NCI-H526 (cell line): ENCODE measurements around the gene AKAP9.
"Not testable (repeated sequence)": the region's sequence is repeated elsewhere in the genome, so short reads cannot be mapped to it uniquely, and the experiment has no call there.

Source experiments
- DNase-seq, 2 experiments: peaks; one replicate each; lab custom pipeline; 2025; lab: John Stamatoyannopoulos, UW

The AKAP9 gene

DNA sequence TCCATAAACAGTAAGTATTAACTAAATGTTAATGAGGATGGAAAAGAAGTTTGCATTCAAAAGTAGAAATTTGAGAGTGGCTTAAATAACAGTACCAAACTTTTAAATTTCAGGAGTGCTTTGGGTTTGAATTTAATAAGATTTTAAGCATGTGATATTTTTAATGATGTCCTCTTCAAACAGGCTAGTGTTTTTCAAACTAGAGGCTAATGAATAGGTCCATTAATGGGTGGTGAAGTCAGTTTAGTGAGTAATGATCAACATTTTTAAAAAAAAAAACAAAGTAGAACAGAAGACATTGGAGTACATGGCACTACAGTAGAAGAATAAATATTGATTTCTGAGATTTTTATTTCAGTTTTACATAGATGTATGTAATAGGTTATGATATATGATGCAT is 72.9 kb downstream of the AKAP9 start:
- DNase-seq = no peak

DNA sequence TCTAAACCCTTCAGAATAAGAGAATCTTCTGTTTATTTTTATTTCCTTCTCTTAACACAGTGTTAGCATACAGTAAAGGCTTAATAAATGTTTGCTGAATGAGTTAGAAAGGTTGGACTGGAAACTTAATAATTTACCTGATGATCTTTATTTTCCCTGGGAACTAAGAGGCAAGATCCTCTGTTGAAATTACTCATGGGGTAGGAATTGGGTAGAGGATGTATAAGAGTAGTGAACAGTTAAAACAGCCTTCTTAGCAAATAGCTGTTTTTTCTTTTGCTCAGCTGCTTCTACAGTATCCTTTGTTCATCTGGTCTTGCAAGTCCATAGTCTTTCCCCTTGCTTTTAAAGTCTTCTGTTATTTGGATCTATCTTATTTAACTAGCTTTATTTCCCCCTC is 80.0 kb downstream of the AKAP9 start:
- DNase-seq = no peak

DNA sequence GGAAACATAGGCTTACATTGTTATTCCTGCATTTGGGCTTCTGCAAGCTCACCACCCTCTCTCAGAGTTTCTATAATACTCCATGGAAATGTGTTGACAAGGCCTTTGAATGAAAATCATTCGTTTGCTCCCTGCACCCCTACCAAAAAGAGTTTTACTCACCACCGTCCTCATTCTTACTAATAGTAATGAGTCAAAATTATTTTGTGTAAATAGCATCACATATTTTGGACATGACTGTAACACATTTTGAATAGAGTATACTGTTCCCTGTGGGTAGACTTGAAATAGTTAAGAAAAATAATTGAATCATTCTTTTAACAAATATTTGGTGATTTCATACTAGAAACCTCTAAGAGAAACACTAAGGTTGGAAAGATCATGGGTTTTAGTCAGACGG is 84.6 kb downstream of the AKAP9 start:
- DNase-seq = no peak

DNA sequence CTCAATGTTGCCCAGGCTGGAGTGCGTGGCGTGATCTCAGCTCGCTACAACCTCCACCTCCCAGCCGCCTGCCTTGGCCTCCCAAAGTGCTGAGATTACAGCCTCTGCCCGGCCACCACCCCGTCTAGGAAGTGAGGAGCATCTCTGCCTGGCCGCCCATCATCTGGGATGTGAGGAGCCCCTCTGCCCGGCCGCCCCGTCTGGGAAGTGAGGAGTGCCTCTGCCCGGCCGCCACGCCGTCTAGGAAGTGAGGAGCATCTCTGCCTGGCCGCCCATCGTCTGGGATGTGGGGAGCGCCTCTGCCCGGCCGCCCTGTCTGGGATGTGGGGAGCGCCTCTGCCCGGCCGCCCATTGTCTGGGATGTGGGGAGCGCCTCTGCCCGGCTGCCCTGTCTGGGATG is 86.0 kb downstream of the AKAP9 start:
- DNase-seq = not testable (repeated sequence)

DNA sequence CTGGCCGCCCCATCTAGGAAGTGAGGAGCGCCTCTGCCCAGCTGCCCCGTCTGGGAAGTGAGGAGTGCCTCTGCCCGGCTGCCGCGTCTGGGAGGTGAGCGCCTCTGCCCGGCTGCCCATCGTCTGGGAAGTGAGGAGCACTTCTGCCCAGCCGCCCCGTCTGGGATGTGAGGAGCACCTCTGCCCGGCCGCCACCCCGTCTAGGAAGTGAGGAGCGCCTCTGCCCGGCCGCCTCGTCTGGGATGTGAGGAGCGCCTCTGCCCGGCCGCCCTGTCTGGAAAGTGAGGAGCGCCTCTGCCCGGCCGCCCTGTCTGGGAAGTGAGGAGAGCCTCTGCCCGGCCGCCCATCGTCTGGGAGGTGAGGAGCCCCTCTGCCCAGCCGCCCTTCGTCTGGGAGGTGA is 86.5 kb downstream of the AKAP9 start:
- DNase-seq = not testable (repeated sequence)

DNA sequence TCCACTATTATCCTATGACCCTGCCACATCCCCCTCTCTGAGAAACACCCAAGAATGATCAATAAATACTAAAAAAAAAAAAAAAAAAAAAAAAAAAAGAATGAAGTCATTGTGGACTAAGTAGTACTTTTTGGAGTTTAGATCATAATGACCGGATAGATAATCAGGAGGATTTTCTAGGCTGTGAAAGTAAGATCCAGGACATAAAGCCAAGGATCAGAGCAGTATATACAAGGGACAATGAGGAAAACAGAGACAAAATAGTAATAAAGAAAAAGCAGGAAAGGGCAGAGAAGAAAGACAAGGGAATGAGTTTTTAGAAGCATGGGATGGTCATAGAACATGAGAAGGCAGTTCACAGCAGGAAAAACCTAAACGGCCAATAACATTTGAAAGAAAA is 87.6 kb downstream of the AKAP9 start:
- no peak for DNase-seq

DNA sequence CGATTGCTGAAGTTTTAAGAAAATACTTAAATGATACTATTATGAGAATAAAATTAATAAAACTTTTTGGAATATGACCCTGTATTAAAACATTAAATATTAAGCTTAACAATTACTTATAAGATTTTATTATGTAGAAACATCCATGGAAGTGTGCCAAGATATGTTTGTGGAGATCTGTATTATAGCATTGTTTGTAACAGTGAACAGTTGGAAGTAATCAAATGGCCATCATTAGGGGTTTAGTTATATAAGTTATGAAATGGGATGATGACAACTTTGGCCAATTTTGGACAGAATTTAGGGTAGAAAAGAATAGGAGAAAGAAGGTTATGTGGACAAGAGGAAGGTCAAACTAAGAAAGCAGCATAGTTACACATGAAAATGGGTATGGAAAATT is 88.0 kb downstream of the AKAP9 start:
- no peak for DNase-seq

DNA sequence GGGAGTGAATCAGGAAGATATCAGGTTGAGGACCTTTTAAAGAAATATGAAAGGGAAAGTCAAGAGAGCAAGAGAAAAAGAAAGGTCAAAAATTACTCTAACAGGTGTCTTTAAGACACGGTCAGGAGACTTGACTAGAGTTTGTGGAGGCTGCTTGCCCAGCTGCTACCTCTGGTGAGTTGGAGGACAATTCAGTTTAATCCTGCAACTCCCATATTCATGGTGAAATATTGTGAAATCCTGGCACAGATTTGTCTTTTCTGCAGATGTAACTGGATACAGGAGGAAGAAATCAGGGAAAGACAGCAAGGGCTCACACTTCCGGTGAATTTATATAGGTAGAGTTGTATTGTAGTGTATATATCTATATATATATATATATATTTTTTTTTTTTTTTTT is 93.5 kb downstream of the AKAP9 start:
- DNase-seq = no peak

DNA sequence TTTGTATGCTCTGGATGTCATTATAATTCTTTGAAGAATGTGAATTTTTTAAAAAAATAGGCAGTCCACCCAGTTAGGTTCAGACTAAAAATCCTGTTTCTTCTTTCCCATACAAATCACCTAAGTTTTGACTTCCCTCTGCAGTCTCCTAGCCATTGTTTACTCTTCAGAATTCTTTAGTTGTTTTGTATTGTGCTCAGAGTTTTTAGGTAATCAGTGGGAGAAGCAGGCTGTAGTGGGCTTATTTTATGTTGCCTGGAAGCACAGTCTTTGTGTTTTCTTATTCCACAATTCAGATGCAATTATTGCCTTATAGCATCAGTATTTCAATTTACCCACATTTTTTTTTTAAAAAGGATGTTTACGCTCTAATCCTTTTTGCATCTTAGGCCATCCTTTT is 94.9 kb downstream of the AKAP9 start:
- DNase-seq = no peak

DNA sequence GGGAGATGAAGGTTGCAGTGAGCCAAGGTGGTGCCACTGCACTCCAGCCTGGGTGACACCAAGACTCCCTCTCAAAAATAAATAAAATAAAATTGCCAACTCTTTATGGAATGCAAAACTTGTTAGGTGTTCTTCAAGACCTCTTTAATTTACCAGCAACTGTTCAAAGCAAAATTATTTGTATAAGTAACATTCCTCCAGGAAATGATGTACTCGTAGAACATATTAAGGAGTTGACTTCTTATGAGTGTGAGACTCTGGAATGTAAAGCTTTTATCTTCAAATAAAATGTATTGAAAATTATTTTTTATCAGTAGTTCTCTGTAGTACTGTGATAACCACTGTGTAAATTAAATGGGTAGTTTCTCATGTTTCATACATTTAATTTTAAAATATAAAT is 99.2 kb downstream of the AKAP9 start:
- no peak for DNase-seq

DNA sequence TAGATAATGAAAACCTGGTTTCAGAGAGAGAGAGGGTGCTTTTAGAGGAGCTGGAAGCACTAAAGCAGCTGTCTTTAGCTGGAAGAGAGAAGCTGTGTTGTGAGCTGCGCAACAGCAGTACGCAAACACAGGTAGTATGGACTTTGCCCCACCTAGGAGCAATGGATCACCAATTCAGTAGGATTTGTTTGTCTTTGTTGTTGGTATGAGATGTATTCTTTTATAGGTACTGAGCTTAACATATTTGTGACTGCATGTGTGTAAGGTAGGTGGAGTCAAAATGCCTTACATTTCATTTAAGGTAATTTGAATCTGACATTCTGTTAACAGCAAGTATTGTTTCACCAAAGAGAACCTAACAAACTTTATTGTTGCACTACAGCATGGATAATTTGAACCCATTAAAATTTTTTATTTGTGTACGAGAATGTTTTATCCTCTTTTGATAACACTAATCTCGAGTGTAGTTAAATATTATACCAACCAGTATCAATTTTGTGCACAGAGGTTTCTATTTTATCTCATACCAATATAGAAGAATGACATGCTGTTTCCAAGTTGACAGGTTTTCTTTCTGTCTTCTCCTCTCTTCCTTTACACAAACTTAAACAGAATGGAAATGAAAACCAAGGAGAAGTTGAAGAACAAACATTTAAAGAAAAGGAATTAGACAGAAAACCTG is 101.5 kb downstream of the AKAP9 start:
- peak; percentile 65 to 79 for DNase-seq

DNA sequence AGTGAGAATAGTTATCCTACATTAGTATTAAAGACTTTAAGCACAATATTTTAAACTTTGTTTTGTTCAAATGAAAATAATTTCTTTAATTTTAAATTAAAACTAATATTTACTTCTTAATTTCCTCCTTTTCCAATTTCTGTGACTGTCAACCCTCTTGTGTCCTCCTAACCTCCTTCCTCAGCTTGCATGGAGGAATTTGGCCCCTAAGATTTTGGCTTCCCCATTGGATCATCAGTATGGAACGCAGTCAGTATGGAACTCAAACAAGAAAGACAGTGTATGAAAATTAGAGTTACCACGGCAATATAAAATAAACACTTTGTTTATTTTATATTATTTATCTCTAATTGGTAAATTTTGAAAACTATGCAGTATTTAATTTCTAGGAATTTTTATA is 102.4 kb downstream of the AKAP9 start:
- no peak for DNase-seq

DNA sequence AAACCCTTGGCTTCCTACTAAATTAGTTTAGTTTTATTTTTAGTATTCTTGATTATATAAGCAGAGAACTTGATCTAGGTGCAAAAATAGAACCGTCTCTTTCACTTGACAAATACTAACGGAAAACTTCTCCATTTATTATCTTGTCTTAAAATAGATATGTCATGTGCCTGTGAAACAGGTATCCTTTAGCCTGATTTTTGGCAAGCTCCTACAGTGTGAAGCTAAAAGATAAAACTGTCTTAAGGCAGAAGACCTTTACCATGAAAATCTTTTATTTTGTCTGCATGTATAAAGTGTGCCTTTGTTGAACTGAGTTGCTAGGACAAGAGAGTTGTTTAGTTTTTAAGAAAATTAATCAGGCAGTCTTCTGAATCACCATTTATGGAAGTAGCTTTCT is 103.0 kb downstream of the AKAP9 start:
- DNase-seq = no peak

DNA sequence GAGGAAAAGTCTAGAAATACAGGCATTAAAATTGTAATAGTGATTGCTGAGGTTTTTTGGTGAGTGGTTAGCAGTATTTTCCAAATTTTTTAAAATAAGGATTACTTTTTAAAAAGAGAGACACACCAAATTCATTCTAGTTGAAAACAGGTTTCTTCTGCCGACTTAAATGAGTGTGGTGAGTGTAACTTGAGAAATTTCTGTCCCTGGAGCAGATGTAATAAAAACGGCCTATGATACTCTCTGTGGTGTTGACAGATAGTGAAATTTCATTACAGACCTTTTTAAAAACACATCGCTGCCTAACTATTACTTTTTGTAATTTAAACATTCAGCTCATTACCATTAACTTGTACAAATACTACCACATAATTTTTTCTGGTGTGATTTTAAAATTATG is 103.5 kb downstream of the AKAP9 start:
- DNase-seq = peak; percentile 8 to 20

DNA sequence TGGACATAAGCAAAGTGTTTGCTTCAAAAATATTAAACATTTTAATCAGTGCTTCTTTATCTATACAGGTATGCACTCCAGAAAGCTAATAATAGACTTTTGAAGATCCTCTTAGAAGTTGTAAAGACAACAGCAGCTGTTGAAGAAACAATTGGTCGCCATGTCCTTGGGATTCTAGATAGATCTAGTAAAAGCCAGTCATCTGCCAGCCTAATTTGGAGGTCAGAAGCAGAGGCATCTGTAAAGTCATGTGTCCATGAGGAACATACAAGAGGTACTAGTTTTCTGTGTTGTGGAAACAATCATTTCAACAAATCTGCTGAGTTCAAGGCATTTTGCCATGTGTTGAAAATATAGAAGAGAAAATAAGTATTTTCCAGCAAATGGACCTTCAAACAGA is 104.3 kb downstream of the AKAP9 start:
- no peak for DNase-seq

DNA sequence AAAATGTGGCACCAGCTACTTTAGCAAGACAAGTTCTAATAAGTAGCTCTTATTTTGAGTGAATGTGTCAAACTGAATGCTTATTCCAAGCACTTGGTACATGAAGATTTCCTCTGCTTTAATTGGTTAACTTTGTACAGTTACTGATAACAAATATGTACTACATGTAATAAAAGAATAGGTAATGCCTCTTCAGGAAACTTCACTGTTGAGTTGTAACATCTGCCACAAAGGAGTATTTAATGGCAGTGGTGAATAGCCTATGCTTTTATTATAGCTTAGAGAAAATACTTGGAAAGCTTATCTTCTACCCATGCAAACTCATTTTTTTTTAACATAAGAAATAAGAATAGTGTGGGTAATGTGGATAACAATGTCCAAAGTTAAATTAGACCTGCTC is 111.0 kb downstream of the AKAP9 start:
- DNase-seq = no peak

DNA sequence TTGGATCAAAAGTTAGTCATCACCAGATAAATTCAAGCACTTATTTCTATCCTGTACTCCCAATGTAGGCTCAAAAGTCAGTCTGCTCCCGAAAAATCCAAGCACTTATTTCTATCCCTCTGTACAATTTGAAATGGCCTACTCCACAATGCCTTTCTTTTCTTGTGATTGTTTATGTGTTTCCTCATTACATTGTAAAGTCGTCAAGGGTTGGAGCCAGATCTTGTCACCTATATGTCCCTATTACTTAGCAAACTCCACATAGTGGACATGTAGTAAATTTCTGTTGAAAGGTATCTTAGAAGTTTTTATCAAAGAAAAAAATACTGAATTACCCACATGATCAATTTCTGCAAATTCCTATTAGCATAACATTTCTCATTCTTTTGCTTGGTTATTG is 111.5 kb downstream of the AKAP9 start:
- DNase-seq = no peak

DNA sequence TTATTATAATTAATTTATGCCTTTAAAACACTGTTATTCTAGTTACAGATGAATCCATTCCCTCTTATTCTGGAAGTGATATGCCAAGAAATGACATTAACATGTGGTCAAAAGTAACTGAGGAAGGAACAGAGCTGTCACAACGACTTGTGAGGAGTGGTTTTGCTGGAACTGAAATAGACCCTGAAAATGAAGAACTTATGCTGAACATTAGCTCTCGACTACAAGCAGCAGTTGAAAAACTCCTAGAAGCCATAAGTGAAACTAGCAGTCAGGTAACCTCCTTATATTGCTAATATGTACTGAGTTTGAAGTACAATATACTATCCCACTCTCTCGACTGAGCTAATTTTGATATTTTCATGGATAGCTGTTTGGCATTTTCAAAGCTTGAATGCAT is 112.0 kb downstream of the AKAP9 start:
- DNase-seq = no peak

DNA sequence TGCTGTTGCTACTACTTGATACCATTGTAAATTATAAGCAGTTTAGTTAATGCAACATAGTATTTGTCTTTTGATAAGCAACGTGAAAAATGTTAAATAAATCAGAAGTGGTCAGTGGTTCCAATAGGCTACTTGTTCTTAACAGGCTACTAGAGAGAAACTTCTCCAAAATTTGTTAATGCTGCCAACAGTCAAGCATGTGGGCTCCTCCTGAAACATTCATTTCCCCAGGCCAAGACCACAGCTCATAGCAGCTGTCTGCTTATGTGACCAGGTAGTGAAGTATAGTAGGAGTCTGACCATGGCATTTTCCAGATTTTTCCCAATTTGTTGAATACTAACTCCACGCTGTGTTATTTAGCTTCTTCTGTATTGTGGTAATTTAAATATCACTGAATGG is 112.7 kb downstream of the AKAP9 start:
- no peak for DNase-seq

DNA sequence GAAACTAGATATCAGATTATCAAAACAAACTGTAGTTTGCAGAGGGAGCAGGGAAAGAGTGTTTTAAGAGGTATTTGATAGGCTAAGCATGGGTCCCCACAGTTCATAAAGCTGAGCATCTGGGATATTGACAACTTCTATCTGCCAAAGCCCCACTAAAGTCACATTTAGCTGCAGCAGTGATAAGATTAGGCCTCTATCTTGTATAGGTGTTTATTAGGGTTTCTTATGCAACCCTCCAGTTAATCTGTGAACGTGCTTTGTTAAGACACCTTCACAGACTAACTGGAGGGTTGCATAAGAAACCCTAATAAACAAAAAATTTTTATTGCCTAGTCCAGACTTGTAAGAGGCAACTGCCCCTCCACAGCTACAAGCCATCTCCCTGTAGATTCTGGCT is 115.6 kb downstream of the AKAP9 start:
- DNase-seq = no peak

DNA sequence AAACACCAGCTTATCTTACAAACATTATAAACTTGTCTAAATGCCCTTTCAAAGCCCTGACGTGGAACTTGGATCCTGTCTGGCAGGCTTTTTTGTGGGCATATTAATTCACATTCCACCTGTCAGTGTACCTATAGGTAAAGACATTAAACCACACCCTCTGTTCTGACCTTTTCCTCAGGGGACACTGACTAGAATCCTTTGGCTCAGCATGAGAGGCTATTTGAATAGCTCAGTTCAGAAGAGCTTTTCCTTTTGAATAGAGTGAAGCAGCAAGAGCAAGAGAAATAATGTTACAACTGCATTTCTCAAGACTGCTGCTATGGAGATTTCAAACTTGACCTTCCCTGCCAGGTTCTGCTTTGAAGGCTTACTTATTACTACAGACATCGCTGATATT is 116.7 kb downstream of the AKAP9 start:
- DNase-seq = peak; percentile 95 to 96

DNA sequence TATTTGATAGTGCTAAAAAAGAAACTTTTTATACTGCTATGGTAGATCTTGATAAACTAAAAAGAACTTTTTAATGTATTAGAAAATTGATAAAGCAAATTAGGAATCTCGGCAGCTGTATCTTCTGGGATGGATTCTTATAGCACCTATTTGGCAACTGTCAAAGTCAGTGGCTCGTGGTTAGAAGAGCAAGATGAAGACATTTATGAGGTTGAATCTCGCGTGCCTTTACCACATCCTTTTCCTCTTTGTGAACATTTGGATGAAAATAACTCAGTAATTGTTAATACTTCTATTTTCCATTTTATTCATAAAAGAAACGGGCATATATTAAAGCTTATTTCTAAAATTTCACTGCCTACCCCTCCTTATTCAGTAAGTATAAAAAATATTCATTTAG is 117.4 kb downstream of the AKAP9 start:
- DNase-seq = no peak

DNA sequence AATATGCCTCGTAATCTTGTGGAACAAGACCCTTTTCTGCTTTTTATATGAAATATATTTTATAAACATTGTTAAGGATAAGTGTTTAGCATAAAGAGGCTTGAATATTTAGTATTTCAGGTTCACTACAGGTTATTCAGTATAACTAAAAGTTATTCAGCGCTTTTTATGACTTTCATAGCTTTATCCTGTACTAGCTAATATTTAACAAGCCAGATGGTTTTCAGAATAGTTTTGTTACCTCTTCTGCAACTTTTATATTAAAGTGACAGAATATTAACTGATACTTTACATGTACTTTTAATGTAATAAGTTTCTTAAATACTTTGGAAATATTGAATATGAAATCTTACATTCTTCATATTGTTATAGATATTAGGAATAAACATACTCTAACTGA is 118.2 kb downstream of the AKAP9 start:
- no peak for DNase-seq

DNA sequence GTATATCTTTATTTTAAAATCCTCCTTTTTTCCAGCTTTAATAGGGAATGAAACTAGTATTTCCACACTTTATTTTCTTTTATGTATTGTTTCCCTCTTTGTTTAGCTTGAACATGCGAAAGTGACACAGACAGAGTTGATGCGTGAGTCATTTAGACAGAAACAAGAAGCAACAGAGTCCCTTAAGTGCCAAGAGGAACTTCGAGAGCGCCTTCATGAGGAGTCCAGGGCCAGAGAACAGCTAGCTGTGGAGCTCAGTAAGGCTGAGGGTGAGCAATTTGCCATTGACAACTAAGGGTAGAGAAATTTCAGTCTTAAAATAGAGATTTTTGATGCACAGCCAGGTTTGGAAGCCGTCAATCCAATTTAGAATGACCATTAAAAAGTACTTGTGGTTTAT is 120.5 kb downstream of the AKAP9 start:
- DNase-seq = no peak
